Activated T-helper 17 cell treated with anti-CD3 and anti-CD28 coated beads, Interleukin-2, amount 50 U/mL, for 72 hours (primary cell): ENCODE measurements around the gene KCTD17. TPM values are rescaled to one million over a fixed set of nuclear protein-coding genes. Genes with fewer than 3 reads are reported as not detected.

ENCODE experiments used
- ATAC-seq: fragments of 150-1000 bp; cut with Tn5 transposase; replicated peaks from 2 replicates; pipeline ENCODE4 v1.10.0; 2021; ENCODE audit warnings: mild to moderate bottlenecking, moderate library complexity
- H3K27ac Mint-ChIP-seq: one replicate; pipeline ENCODE4 v1.8.0; 2022; ENCODE audit warnings: mixed read lengths
- H3K27me3 Mint-ChIP-seq: one replicate; pipeline ENCODE4 v1.8.0; 2022; ENCODE audit warnings: mixed read lengths
- H3K36me3 Mint-ChIP-seq: one replicate; pipeline ENCODE4 v1.8.0; 2022; ENCODE audit warnings: low read depth, mild to moderate bottlenecking, mixed read lengths
- H3K4me1 Mint-ChIP-seq: one replicate; pipeline ENCODE4 v1.8.0; 2022; ENCODE audit warnings: mixed read lengths
- H3K4me3 Mint-ChIP-seq: one replicate; pipeline ENCODE4 v1.8.0; 2022; ENCODE audit warnings: mild to moderate bottlenecking, mixed read lengths
- H3K9me3 Mint-ChIP-seq: one replicate; pipeline ENCODE4 v1.8.0; 2022; ENCODE audit warnings: mixed read lengths
- total RNA-seq, 2 donors: library from RNA; stranded (reverse); gene quantifications; one replicate each; pipeline ENCODE4 v1.2.3, GENCODE V29; 2022

Gene KCTD17
- total RNA-seq, 2 donors from 2014 or later: 39.4 to 41.9 TPM

DNA sequence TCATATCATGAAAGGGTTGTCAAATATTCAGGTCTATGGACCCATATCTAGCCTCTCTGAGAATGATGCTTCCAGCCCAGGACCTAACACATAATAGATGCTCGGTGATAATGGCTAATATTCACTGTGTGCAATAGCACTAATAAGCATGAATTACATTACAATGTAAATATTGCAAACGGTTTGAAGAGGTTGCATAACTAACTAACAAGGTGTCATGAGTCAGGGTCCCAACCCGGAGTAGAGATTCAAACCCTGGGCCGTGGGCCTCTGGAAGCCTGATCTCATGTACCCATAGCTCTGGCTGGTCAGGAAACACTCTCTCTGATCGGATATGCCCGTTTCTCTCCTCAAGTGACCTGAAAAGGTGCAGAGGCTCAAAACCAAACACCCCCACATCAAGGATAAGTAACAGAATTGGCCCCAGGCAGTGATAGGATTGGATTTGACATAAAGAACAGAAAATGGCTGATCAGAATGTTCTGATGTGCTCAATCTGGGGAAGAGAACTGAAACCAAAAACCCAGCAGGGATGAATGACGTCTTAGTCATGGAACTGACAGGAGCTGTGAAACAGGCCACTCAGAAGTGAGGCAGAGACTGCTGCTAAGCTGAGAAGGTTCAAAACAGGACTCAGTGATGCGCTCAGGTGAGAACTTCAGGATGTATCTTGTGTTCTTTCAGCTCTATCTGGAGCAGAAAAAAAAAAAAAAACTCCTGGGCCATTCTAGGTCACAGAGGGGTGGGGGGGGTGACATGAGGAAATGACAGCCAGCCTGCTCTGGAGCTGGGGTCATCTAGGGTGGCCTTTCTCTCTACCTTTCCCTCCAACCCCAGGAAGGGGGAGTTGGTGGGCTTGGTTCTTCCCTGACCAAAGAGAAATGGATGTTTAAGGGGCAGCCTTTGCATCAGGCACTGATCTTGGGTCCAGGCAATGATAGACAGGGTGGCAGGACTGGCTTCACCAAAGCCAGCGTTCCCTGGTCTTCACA, 6.6 kb upstream of the KCTD17 start:
- peak; percentile 84 for ATAC-seq
- peaks cover 6% of the 10 kb centered on the region for H3K4me1 Mint-ChIP-seq
- no peaks in the 10 kb centered on the region for H3K9me3 Mint-ChIP-seq
- H3K27me3 Mint-ChIP-seq: peaks cover 3% of the 10 kb centered on the region
- H3K36me3 Mint-ChIP-seq: no peaks in the 10 kb centered on the region
- H3K4me3 Mint-ChIP-seq: no peak overlapping the region
- peak overlapping the region; percentile 64 for H3K27ac Mint-ChIP-seq

- no peak overlapping the region for H3K27ac Mint-ChIP-seq
- no peaks in the 10 kb centered on the region for H3K36me3 Mint-ChIP-seq
- no peaks in the 10 kb centered on the region for H3K9me3 Mint-ChIP-seq
- no peak for ATAC-seq
- peaks cover 6% of the 10 kb centered on the region for H3K4me1 Mint-ChIP-seq
- H3K4me3 Mint-ChIP-seq: no peak overlapping the region
- H3K27me3 Mint-ChIP-seq: no peaks in the 10 kb centered on the region
Measured at GRCh38 chr22:37045958-37046357, 5.6 kb upstream of the KCTD17 start.

DNA sequence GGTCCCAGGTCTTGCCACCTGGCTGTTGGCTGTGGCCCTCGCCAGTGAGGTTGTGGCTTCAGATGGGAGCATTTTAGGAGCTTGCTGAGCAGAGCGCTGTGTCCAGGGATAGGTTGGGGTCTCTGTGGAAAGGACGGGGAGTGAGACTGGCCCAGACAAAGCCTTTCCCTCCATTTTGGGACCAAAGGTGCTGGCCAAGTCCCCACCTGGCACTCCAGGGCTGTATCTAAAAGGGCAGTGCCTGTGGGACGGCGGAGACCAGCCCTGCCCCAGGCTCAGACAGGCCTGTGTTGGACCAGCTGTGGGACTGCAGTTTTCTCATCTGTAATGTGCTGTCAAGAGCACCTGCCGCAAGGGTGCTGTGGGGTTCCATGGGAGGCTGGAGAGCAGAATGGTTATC, 5.0 kb upstream of the KCTD17 start:
- no peak overlapping the region for H3K4me3 Mint-ChIP-seq
- H3K4me1 Mint-ChIP-seq: peaks cover 6% of the 10 kb centered on the region
- no peaks in the 10 kb centered on the region for H3K27me3 Mint-ChIP-seq
- no peaks in the 10 kb centered on the region for H3K36me3 Mint-ChIP-seq
- ATAC-seq: no peak
- no peak overlapping the region for H3K27ac Mint-ChIP-seq
- no peaks in the 10 kb centered on the region for H3K9me3 Mint-ChIP-seq

DNA sequence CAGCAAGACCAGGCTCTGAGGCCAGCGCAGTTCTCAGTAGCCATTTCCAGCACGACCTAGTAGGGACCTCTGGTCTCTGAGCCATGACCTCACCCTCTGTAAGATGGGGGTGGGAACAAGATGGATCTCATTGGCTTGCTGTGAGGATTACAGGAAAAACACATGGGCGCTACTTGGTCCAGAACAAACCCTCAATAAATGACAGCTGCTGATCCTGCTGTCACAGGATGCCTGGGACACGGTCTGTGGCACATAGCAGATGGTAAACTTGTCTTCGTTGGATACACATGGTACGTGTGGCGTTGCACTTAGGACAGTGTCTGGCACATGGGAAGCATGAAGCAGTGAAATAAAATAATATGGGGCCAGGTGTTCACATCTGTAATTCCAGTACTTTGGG, 4.5 kb upstream of the KCTD17 start:
- Mint-ChIP-seq H3K27ac (no peak overlapping the region), H3K4me1 (peaks cover 6% of the 10 kb centered on the region), H3K36me3 (no peaks in the 10 kb centered on the region), H3K27me3 (no peaks in the 10 kb centered on the region), H3K9me3 (no peaks in the 10 kb centered on the region), H3K4me3 (no peak overlapping the region)
- no peak for ATAC-seq

DNA sequence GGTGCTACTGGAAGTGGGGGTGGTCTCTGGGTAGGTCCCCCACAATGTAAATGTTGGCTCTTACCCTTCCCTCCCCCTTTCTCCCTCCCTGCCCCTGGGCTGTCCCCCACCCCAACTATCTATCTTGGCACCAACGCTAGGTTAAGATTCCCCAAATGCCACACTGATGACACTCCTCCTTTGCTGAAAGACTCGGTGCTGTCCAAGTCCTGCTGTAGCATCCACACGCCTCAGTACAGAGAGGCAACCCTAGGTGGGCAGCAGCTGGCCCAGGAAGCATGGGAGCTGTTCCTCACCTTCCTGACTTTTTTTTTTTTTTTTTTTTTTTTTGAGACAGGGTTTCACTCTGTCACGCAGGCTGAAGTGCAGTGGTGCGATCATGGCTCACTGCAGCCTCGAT, 3.4 kb upstream of the KCTD17 start:
- Mint-ChIP-seq H3K36me3 (peaks cover 2% of the 10 kb centered on the region), H3K9me3 (no peaks in the 10 kb centered on the region), H3K4me1 (peaks cover 6% of the 10 kb centered on the region), H3K27ac (no peak overlapping the region), H3K27me3 (no peaks in the 10 kb centered on the region), H3K4me3 (no peak overlapping the region)
- ATAC-seq: no peak

DNA sequence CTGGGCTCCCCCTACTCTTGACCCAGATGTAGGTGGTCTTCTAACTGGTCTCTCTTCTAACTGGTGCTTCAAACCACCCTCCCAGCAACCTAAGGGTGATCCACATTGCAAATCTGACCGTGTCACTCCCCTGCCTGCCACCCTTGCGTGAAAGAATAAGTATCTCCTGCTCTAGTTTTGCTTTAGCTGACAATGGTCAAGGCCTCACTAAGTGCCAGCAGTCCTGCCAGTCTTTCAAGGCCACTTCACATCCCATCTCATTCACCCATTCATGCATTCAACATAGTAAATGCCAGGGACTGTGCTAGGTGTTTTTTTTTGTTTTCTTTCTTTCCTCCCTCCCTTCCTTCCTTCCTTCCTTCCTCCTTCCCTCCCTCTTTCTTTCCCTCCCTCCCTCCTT, 2.3 kb upstream of the KCTD17 start:
- no peaks in the 10 kb centered on the region for H3K27me3 Mint-ChIP-seq

DNA sequence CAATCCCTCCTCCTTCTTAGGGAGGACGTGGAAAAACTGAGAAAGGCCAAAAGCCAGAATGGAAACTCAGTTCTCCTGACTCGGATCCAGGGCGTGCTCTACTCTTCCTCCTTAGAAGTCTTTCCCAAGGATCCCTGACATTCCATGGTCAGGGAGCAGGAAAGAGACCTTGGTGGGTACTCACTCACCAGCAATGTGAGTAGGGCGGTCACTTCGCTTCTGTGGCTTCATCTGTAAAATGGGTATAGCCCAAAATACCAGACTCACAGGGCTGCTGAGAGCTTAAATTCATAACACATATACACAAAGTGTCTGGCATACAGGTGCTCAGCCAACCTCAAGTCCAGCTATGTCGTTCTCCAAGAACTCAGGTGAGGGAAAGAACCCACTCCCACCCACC, 629 bp upstream of the KCTD17 start:
- H3K9me3 Mint-ChIP-seq: no peaks in the 10 kb centered on the region
- H3K27me3 Mint-ChIP-seq: no peaks in the 10 kb centered on the region
- no peak for ATAC-seq
- no peaks in the 10 kb centered on the region for H3K4me1 Mint-ChIP-seq
- H3K4me3 Mint-ChIP-seq: peak overlapping the region; percentile 74
- peaks cover 20% of the 10 kb centered on the region for H3K36me3 Mint-ChIP-seq
- peak overlapping the region; percentile 36 for H3K27ac Mint-ChIP-seq

More for the DNA sequence above, 2.3 kb upstream of the KCTD17 start:
- H3K9me3 Mint-ChIP-seq: no peaks in the 10 kb centered on the region
- peaks cover 8% of the 10 kb centered on the region for H3K36me3 Mint-ChIP-seq
- H3K4me1 Mint-ChIP-seq: peaks cover 6% of the 10 kb centered on the region
- no peak overlapping the region for H3K4me3 Mint-ChIP-seq
- ATAC-seq: no peak
- no peak overlapping the region for H3K27ac Mint-ChIP-seq

DNA sequence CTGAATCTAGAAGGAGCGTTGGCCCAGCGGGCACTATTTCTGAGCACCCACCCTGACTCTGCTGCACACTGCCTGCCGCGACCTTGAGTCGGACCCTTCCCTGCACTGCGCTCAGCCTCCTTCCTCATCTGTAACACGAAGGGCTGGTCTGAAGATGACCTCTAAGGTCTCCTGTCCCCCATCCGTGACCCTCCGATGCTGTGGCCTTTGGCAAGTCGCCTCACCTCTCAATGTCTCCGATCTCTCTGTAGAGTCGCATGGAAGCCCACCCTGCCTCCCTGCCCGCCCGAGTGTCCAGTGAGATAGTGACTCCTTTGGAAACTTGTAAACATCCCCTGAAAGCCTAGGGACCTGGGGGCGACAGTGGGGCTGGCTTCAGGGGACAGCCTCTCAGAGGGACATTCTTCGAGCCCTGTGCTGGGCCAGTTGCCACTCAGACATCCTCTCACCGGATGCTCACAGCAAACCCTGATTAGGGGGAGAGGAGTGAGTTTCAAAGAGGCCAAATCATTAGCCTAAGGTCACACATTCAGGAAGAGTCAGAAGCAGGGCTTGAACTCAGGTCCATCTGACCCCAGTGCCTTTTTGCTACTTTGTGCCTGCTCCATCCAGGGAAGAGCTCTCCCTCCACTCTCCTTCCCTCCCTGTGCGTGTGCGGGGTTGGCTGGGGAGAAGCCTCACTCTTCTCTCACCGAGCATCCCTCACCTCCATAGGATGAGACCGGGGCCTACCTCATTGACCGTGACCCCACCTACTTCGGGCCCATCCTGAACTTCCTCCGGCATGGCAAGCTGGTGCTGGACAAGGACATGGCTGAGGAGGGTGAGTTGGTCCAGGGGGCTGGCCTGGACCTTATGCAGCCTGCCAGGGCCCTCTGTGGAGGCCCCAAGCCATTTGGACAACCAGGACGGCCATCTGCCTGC, 1.1 kb downstream of the KCTD17 start:
- peak overlapping the region; percentile 44 for H3K27ac Mint-ChIP-seq

GRCh38 chr22:37053310-37054055, 1.9 kb downstream of the KCTD17 start:
- Mint-ChIP-seq H3K9me3 (no peaks in the 10 kb centered on the region), H3K27ac (peak overlapping the region; percentile 54), H3K27me3 (no peaks in the 10 kb centered on the region), H3K36me3 (peaks cover 42% of the 10 kb centered on the region), H3K4me1 (no peaks in the 10 kb centered on the region), H3K4me3 (peak overlapping the region; percentile 74)
- ATAC-seq: no peak

More for the DNA sequence above, 1.1 kb downstream of the KCTD17 start:
- Mint-ChIP-seq H3K9me3 (no peaks in the 10 kb centered on the region), H3K4me1 (no peaks in the 10 kb centered on the region), H3K4me3 (peak overlapping the region; percentile 74), H3K27me3 (no peaks in the 10 kb centered on the region), H3K36me3 (peaks cover 37% of the 10 kb centered on the region)
- no peak for ATAC-seq

GRCh38 chr22:37054056-37054395, 2.5 kb downstream of the KCTD17 start:
- H3K27ac Mint-ChIP-seq: no peak overlapping the region
- no peak for ATAC-seq
- no peaks in the 10 kb centered on the region for H3K4me1 Mint-ChIP-seq
- H3K36me3 Mint-ChIP-seq: peaks cover 43% of the 10 kb centered on the region
- no peak overlapping the region for H3K4me3 Mint-ChIP-seq
- no peaks in the 10 kb centered on the region for H3K27me3 Mint-ChIP-seq
- no peaks in the 10 kb centered on the region for H3K9me3 Mint-ChIP-seq

DNA sequence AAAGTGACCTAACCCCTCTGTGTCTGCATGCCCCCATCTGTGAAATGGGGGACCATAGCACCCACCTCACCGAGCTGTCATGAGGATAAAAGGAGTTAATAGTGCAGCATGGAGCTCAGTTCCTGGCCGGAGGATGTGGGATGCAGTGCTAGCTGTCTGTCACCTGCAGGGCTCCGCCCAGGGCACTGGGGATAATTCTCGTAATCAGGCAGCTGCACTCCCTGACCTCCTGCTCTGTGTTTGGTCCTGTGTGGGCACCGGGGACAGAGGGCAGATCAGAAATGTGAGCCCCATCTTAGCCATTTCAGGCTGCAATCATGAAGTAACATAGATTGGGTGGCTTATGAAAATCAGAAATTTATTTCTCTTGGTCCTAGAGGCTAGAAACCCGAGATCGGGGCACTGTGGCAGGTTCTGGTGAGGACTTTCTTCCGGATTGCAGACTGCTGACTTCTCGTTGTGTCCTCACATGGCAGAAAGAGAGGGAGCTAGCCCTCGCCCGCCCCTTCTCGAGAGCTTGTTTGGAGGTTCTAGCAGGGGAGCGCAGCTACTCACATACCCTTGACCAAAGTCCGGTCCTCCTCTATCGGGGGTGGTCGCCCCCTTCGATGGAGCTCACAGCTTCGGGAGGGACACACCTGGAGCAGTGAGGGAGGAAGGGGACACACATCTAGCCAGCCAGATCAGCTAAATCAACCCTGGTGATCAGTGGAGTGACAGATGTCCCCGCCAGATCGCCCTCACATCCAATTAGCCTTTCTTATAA, 3.2 kb downstream of the KCTD17 start:
- ATAC-seq: no peak
- H3K27me3 Mint-ChIP-seq: no peaks in the 10 kb centered on the region
- no peak overlapping the region for H3K27ac Mint-ChIP-seq
- H3K4me1 Mint-ChIP-seq: no peaks in the 10 kb centered on the region
- no peak overlapping the region for H3K4me3 Mint-ChIP-seq
- H3K9me3 Mint-ChIP-seq: no peaks in the 10 kb centered on the region
- H3K36me3 Mint-ChIP-seq: peaks cover 50% of the 10 kb centered on the region

DNA sequence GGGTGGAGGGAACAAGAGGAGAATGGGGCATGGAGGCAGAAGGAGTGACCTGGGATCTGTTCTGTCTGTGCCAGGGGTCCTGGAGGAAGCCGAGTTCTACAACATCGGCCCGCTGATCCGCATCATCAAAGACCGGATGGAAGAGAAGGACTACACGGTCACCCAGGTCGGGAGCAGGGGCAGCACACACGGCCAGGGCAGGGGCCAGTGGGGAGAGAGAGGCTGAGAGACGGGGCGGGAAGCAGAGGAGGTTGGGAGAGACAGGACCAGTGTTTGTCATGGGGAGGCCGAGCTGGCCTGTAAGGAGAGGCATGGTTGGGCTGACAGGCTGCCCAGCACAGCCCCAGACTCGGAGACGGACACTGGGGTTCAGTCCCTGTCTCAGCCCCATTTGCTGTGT, 4.7 kb downstream of the KCTD17 start:
- Mint-ChIP-seq H3K36me3 (peaks cover 65% of the 10 kb centered on the region), H3K9me3 (no peaks in the 10 kb centered on the region), H3K27me3 (no peaks in the 10 kb centered on the region), H3K4me3 (no peak overlapping the region), H3K4me1 (peaks cover 8% of the 10 kb centered on the region), H3K27ac (no peak overlapping the region)
- ATAC-seq: no peak

- Mint-ChIP-seq H3K4me3 (no peak overlapping the region), H3K27me3 (no peaks in the 10 kb centered on the region), H3K27ac (peak overlapping the region; percentile 41), H3K4me1 (peaks cover 16% of the 10 kb centered on the region), H3K9me3 (no peaks in the 10 kb centered on the region), H3K36me3 (peaks cover 75% of the 10 kb centered on the region)
- no peak for ATAC-seq
Measured at GRCh38 chr22:37057226-37057625, 5.7 kb downstream of the KCTD17 start.
